NOMO-1 treated with DMSO at 0.1 percent for 48 hours (cell line): ENCODE results near the gene ARHGEF4.

ENCODE experiments used
- DNase-seq: peaks from one replicate; lab custom pipeline; 2025; ENCODE audit not compliant: unreplicated experiment; lab: John Stamatoyannopoulos, UW

The ARHGEF4 gene

DNA sequence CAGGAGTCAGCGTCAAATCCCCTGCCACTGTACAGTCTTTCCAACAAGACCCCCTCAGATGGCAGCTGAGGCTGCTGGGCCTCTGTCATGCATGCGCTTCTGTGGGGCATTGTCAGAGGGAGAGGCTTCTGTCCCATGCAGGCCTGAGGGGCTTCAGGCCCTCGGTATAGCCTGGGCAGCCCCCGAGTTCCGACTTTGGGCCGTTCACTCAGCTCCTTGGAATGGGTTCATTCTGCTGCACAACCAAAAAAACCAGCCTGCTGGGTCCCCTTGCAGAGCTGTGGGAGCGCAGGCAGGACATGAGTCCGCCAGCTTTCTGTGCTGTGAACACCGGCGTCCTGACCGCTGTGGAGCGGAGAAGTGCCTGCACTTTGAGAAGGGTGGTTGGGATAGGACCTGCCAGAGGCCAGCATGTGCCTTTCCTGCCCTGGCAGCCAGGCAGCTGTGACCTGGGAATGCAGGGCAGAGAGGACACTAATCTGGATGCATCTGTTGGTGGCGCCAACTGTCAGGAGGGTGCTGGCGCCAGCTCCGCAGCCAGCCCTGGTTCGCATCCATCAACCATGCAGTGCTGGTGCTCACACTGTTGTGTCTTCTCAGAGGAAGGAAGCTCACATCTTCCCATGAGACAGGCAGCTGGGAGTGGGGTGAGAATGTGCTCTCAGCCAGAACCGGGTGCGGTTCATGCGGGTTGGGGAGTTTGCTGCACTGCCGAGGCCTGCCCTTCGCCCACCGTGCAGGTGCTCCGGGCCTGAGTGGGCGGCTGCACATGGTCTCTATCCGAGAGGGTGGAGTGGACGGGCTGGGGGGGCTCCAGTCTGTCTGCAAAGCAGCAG is 14.3 kb downstream of the ARHGEF4 start:
- DNase-seq = no peak

GRCh38 chr2:130851624-130852382 is 15.1 kb downstream of the ARHGEF4 start:
- no peak for DNase-seq

DNA sequence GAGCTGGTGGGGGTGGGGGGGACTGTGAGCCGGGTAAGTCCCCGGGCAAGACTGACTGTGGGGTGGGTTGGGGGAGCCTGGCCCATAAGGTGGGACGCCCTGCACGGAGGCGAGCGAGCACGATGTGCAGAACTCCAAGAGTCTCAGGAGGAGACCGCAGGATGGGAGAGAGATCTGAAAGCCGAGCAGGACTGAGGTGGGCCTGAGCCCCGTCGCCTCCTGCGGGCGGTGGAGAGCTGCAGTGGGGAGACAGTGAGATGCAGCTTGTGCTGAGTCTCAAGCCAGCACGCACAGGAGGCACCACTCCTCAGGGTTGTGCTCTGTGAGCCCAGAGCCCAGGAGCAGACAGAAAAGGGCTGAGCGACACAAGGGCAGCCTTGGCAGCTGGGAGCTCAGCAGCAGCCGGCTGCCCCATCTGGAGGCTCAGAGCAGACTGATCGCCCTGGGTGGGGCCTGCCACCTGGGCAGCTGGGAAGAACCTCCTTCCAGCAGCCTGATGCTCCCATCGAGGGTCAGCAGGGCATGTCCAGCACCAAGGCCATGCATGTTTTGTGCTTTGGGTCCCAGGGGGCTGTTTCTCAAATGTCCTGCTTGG is 15.9 kb downstream of the ARHGEF4 start:
- DNase-seq = no peak

DNA sequence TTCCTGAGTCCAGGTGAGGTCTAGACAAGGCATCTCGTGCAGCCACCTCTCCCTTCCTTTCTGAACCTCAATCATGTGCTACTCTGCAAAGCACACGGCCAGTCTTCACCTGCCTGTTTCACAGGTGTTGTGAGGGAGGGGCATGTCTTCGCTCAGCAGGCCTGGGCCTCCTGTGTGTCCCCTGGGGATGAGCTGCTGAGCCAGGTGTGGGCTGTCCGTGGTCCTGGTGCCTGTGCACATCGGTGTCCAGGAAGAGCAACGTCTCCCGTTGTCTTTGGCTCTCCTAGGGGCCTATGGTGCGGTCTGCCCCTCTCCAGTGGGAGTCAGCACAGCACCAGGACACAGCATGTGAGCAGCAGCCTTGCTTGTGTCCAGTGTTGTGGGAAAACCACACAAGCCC is 16.7 kb downstream of the ARHGEF4 start:
- no peak for DNase-seq

GRCh38 chr2:130854301-130854700 is 17.6 kb downstream of the ARHGEF4 start:
- no peak for DNase-seq

GRCh38 chr2:130864830-130865800 is 28.4 kb downstream of the ARHGEF4 start:
- peak; percentile 80 for DNase-seq

DNA sequence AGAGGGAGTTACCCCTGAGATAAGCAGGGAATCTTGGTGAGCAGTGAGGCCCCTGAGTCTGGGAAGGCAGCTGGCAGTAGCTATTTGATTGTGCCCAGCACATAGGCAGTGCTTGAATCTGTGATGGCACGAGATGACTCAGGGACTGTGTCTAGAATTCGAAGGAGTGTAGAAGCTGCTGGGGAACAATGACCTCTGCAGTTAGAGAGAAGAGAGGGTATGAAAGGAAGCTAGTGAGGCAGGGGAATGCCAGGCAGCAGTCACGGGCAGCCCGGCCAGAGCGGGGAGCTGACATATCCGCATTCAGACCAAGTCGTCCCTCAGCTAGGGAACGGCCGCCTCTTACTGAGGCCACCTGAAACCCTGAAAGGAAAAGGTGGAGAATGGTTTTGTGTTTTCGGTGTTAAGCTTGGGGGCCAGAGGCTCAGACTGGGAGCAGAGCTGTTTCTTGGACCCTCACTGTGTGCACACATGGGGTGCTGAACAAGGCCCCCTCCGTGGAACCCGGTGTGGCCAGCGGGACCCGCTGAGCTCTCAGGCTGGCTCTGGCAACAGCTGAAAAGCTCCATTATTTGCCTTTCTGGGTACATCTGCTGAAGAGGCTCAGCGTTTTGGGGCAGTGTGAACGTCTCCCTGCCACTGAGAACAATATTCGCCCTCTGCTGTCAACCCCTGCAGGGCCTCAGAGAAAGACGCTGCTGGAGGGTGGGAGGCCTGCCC is 32.9 kb downstream of the ARHGEF4 start:
- no peak for DNase-seq

DNA sequence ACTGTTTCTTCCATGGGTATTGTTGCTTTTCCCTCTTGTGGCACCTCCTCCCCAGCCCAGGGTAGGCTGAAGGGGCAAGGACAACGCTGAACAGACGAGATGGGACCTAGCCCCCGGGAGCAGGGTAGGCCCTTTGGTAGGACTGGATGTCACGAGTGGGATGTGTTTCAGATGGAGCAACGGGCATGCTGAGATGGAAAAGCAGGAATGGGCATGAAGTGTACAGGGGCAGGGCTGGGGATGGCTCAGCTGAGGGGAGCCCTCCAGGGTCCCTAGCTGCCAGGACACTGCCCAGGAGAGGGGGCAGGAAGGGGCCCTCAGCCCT is 33.4 kb downstream of the ARHGEF4 start:
- no peak for DNase-seq

GRCh38 chr2:130870779-130871178 is 34.1 kb downstream of the ARHGEF4 start:
- no peak for DNase-seq

DNA sequence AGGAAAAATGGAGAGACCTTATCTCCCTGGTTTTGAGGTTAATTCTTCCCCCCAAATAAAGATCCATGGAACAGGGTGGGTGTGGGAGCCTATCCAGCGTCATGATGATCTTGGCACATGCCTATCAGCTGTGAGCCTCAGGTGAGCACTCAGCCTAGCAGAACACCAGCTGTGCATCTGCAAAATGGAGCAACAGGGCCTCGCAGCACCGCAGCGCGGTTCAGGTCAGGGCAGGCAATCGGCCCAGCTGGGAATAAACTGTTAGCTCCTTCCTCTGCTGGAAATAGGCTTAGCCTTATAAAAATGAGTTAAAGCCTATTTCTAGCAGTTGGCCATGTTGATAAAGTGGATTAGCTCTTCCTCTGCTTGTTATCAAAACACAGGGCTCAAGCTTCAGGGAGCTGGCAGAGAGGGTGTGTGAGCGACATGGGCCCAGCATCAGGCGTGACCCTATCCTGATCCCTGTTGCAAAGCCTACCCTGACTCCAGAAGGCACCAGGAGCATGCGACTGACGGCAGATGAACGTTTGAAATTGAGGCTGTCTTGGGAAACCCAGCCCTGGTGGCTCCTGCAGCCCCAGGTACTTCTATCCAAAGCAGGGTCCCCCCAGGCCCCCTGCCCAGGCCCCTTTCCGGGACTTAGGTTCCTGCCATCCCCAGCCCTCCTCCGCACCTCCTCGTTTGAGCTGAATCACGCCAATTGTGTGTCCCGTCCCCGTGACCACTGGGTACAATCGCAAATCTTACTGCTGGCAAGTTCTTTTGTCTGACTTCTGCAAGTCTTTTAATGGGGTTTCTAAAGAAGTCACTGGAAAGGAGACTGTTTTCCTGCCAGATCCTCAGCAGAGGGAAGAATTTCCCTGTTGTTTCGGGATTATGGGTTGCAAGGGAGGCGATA is 35.4 kb downstream of the ARHGEF4 start:
- no peak for DNase-seq

DNA sequence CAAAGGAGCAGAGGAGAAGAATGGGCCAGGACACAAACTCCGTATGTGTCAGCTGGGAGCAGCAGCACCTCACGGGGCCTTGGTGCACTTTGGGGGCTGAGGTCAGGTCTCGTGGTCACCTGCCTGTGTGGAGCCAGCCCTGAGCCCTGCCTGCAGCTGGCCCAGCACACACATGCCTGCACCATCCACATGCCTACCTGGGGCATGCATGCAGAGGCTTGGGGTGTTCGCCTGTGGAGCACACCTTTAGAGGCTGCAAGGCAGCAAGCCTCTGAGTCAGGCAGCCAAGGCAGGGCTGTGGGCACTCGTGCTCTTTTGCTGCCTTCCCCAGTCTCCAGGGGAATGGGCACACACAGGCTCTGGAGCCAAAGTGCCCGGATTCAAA is 36.0 kb downstream of the ARHGEF4 start:
- no peak for DNase-seq

GRCh38 chr2:130873700-130874346 is 37.1 kb downstream of the ARHGEF4 start:
- DNase-seq = peak; percentile 40

GRCh38 chr2:130874512-130874911 is 37.8 kb downstream of the ARHGEF4 start:
- DNase-seq = no peak

DNA sequence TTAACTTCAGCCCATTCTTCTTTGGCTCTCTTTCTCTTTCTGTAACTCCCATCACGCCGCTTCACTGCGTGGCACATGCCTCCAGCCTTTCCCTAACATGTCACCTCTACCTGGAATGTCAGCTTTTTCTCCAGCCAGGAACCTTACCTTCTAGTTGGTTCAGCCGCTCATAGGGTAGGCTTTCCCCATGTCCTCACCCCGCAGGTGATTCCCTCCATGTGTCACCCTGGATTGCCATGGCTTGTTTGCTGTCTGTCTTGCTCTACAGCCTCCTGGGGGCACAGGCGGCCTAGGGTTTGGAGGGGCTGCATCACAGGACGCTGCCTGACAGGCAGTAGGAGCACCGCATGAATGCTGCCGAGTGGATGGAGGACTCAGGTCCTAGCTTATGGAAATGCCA is 39.2 kb downstream of the ARHGEF4 start:
- DNase-seq = no peak

DNA sequence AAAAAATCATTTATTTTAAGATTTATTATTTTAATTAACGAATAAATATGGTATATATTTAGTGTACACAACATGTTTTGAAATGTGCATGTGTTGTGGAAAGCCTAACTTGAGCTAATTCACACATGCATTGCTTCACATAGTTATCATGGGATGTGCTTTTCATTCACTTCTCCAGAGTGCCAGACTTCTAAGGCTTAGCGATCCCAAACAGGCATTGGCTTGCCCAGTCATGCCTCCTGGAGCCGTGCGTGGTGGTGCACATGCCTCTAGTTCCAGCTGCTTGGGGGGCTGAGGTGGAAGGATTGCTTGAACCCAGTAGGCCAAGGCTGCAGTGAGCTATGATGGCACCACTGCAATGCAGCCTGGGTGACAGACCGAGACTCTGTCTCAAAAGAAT is 40.5 kb downstream of the ARHGEF4 start:
- DNase-seq = no peak

GRCh38 chr2:130878316-130878715 is 41.6 kb downstream of the ARHGEF4 start:
- no peak for DNase-seq

DNA sequence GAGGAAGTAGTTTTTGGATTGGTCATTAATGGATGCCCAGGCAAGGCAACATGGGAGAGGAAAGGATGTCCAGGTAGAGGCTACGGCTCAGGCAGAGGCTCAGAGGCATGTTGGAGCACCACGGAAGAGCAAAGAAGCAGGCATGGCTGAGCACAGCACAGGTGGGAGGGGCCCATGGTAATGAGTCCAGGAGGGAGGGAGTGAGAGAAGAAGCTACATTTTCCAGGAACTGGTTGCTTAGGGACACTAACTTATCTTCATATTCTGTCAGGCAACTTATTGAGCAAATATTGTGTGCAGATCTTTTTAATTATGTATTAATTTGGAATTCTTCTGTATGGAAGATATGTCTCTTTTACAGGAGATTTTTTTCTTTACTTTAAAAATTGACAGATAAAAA is 42.2 kb downstream of the ARHGEF4 start:
- DNase-seq = no peak

GRCh38 chr2:130882111-130882690 is 45.5 kb downstream of the ARHGEF4 start:
- no peak for DNase-seq
